Measurements from ENCODE around the gene TBC1D3K. TPM values are rescaled to one million over a fixed set of nuclear protein-coding genes. Genes with fewer than 3 reads are reported as not detected.
"Not testable (repeated sequence)": the region's sequence is repeated elsewhere in the genome, so short reads cannot be mapped to it uniquely, and the experiment has no call there.

The TBC1D3K gene
- polyA plus RNA-seq (2011; rRNA removed), result not detected in 2 replicates
- not detected in 2 replicates for polyA minus RNA-seq (2011; rRNA and poly(A)+ RNA removed)

DNA sequence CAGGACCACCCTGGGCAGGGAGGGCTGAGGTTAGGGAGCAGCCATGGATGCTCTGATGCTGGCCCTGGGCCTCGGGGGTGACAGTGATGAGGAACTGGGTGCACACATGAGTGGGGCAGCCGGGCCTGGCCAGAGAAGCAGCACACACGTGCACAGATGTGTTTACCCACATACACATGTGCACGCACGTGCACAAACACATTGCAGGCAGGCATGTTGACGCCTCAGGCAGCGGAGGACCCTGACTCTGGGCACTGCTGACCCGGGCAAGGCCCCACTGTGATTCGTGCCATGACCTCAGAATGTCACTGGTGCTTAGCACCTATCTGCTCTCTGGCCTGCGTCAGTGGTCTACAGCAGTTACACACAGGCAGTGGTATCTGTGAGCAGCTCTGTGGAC is at the start of gene TBC1D3K:
TSS of gene TBC1D3K (plus strand) at position 301 of the 400 bp plus-strand sequence. CDS start 1,585 bp downstream, outside the sequence.
- H3K4me3 ChIP-seq (ENCODE audit: low read depth, low read length); H3K27me3 ChIP-seq (ENCODE audit: control insufficient read depth, insufficient read depth, low read length); H3K36me3 ChIP-seq (ENCODE audit: control insufficient read depth, insufficient read depth, low read length); POLR2A ChIA-PET; CTCF ChIA-PET; DNase-seq (ENCODE audit: low read depth): not testable (repeated sequence)

DNA sequence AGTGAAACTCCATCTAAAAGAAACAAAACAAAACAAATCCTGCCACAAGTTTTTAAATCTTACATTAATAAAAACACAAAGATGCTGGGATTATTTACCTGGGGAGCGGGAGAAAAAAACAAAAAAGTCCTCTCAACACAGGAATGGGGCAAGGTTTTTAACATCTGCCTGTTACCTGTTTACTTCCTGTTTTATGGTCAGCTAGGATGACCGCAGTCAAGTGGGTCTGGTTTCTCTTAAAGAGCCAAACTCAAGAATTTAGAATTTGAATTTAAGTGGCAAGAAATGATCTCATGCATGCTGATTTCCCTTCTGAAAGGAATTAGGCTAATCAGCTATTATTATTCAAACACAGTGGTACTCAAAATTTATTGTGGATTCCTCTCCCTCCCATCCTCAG is 39.7 kb upstream of the TBC1D3K start:
- H3K36me3 ChIP-seq (ENCODE audit: control insufficient read depth, insufficient read depth, low read length), result no peaks in the 10 kb centered on the region
- H3K27me3 ChIP-seq (ENCODE audit: control insufficient read depth, insufficient read depth, low read length), result no peaks in the 10 kb centered on the region
- TF ChIP-seq, protein P1, sequence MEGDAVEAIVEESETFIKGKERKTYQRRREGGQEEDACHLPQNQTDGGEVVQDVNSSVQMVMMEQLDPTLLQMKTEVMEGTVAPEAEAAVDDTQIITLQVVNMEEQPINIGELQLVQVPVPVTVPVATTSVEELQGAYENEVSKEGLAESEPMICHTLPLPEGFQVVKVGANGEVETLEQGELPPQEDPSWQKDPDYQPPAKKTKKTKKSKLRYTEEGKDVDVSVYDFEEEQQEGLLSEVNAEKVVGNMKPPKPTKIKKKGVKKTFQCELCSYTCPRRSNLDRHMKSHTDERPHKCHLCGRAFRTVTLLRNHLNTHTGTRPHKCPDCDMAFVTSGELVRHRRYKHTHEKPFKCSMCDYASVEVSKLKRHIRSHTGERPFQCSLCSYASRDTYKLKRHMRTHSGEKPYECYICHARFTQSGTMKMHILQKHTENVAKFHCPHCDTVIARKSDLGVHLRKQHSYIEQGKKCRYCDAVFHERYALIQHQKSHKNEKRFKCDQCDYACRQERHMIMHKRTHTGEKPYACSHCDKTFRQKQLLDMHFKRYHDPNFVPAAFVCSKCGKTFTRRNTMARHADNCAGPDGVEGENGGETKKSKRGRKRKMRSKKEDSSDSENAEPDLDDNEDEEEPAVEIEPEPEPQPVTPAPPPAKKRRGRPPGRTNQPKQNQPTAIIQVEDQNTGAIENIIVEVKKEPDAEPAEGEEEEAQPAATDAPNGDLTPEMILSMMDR (IDR thresholded peaks at IDR 0.05; ENCODE audit: insufficient read depth, low read depth, low read length), result no peak
- DNase-seq (ENCODE audit: low read depth), result no peak
- ChIA-PET POLR2A (no interaction called here), CTCF (no interaction called here)
- no peak overlapping the region for H3K4me3 ChIP-seq (ENCODE audit: low read depth, low read length)

DNA sequence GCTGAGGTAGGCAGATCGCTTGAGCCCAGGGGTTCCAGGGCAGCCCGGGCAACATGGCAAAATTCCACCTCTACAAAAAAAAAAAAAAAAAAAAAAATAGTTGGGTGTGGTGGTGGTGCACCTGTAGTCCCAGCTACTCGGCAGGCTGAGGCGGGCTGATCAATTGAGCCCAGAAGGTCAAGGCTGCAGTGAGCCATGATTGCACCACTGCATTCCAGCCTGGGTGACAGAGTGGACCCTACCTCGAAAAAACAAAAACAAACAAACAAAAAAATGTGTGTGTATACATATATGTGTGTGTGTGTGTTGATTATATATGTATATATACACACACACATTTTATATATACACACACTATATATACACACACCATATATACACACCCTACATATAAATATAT is 39.1 kb upstream of the TBC1D3K start:
- H3K4me3 ChIP-seq (ENCODE audit: low read depth, low read length), result no peak overlapping the region
- no peaks in the 10 kb centered on the region for H3K36me3 ChIP-seq (ENCODE audit: control insufficient read depth, insufficient read depth, low read length)
- ChIA-PET CTCF (no interaction called here), POLR2A (no interaction called here)
- TF ChIP-seq, protein P1 (IDR thresholded peaks at IDR 0.05; ENCODE audit: insufficient read depth, low read depth, low read length), result no peak
- no peak for DNase-seq (ENCODE audit: low read depth)
- no peaks in the 10 kb centered on the region for H3K27me3 ChIP-seq (ENCODE audit: control insufficient read depth, insufficient read depth, low read length)

DNA sequence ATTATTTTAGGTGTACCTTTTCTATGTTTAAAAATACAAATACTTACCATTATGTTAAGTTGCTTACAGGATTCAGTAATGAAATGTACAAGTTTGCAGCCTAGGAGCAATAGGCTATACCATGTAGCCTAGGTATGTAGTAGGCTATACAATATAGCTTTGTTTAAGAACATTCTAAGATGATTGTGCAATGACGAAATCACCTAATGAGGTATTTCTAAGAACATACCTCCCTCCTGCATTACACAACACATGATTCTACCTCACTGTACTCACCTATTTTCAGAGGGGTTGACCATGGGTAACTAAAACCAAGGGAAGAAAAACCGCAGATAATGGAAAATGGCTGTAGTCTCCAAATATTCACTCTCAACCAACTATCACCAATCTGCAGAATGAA is 35.3 kb upstream of the TBC1D3K start:
- H3K36me3 ChIP-seq (ENCODE audit: control insufficient read depth, insufficient read depth, low read length), result no peaks in the 10 kb centered on the region
- H3K4me3 ChIP-seq (ENCODE audit: low read depth, low read length), result no peak overlapping the region
- POLR2A ChIA-PET, result no interaction called here
- no peaks in the 10 kb centered on the region for H3K27me3 ChIP-seq (ENCODE audit: control insufficient read depth, insufficient read depth, low read length)
- CTCF ChIA-PET, result no interaction called here
- DNase-seq (ENCODE audit: low read depth), result no peak
- TF ChIP-seq, protein P1 (IDR thresholded peaks at IDR 0.05; ENCODE audit: insufficient read depth, low read depth, low read length), result no peak

DNA sequence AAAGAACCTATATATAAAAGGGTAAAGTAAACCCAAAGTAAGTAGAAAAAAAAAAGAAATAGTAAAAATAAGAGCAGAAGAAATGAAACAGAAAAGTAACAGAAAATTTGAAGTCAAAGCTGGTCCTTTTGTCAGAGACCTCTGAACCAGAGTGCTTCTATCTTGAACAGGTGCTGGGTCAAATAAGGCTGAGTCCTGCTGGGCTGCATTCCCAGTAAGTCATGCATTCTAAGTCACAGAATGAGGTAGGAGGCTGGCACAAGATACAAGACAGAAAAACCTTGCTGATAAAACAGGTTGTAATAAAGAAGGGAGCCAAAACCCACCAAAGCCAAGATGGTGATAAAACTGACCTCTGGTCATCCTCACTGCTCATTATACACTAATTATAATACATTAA is 27.3 kb upstream of the TBC1D3K start:
- H3K27me3 ChIP-seq (ENCODE audit: control insufficient read depth, insufficient read depth, low read length); POLR2A ChIA-PET; CTCF ChIA-PET; H3K36me3 ChIP-seq (ENCODE audit: control insufficient read depth, insufficient read depth, low read length); H3K4me3 ChIP-seq (ENCODE audit: low read depth, low read length); DNase-seq (ENCODE audit: low read depth): not testable (repeated sequence)

Small RNA genes lying within 50 kb of the gene (small RNA-seq; reads per million reads assigned to genes)
- gene RF00001 (ENCODE audit: insufficient read length, low read depth, low replicate concordance) (not detected), gene RNU6-489P (ENCODE audit: insufficient read length, low read depth, low replicate concordance) (not detected)

Other genes with a start within 250 kb of the TBC1D3K start
- gene HNF1B, start 179.4 kb upstream of the TBC1D3K start, polyA plus RNA-seq (2011; rRNA removed), result not detected in 2 replicates
- 9.4 and 12.4 TPM in 2 replicates for gene TBC1D3L, start 64.6 kb downstream of the TBC1D3K start, polyA plus RNA-seq (2011; rRNA removed)
- gene TBC1D3D, start 79.6 kb downstream of the TBC1D3K start, polyA plus RNA-seq (2011; rRNA removed), result 1.3 and 2.0 TPM in 2 replicates
- gene TBC1D3C, start 144.2 kb downstream of the TBC1D3K start, polyA plus RNA-seq (2011; rRNA removed), result not detected in 2 replicates
- not detected in 2 replicates for gene TBC1D3E, start 203.5 kb downstream of the TBC1D3K start, polyA plus RNA-seq (2011; rRNA removed)

Measured in BJ (cell line).